Small intestine (tissue), 7 donors: ENCODE results near the gene PLSCR5. TPM values are rescaled to one million over a fixed set of nuclear protein-coding genes. Genes with fewer than 3 reads are reported as not detected.
A peak's percentile ranks its signal among the peaks of the same experiment; 100 is the strongest.

Source experiments
- DNase-seq, 2 donors: peaks; one replicate each; pipeline versions ENCODE4 v3.0.0 to v3.0.0-alpha.2; 2013
- FAIRE-seq: peaks from 2 replicates; lab custom pipeline; 2012; peaks lifted over from hg19 to GRCh38; lab: Jason Lieb, UNC
- H3K27ac ChIP-seq, 3 donors: one replicate each; pipeline ENCODE4 v1.5.1; 2013; ENCODE audit warnings: low read length in 2 of 3, mild to moderate bottlenecking in 2 of 3, control low read depth in 1 of 3, inconsistent platforms in 1 of 3, low read depth in 1 of 3, moderate library complexity in 1 of 3
- H3K27me3 ChIP-seq, 3 donors: one replicate each; pipeline ENCODE4 v1.6.1; 2013; ENCODE audit warnings: low read length in 3 of 3, inconsistent platforms in 1 of 3; ENCODE audit not compliant: control insufficient read depth in 3 of 3, insufficient read depth in 3 of 3
- H3K36me3 ChIP-seq, 3 donors: one replicate each; pipeline ENCODE4 v1.6.1; 2013; ENCODE audit warnings: low read length in 3 of 3, inconsistent platforms in 1 of 3, low read depth in 1 of 3, mild to moderate bottlenecking in 1 of 3, moderate library complexity in 1 of 3; ENCODE audit not compliant: control insufficient read depth in 3 of 3, insufficient read depth in 2 of 3
- H3K4me1 ChIP-seq, 3 donors: one replicate each; pipeline ENCODE4 v1.6.1; 2013; ENCODE audit warnings: low read length in 2 of 3, inconsistent platforms in 1 of 3, low read depth in 1 of 3, mild to moderate bottlenecking in 1 of 3, moderate library complexity in 1 of 3; ENCODE audit not compliant: control insufficient read depth in 3 of 3, insufficient read depth in 2 of 3
- H3K4me3 ChIP-seq, 3 donors: one replicate each; pipeline ENCODE4 v1.5.1; 2013; ENCODE audit warnings: low read length in 3 of 3, control low read depth in 1 of 3, inconsistent platforms in 1 of 3, low read depth in 1 of 3, mild to moderate bottlenecking in 1 of 3, moderate library complexity in 1 of 3
- H3K9me3 ChIP-seq, 2 donors: one replicate each; pipeline ENCODE4 v1.6.1; 2013; ENCODE audit warnings: low read depth in 1 of 2, low read length in 1 of 2; ENCODE audit not compliant: control insufficient read depth in 2 of 2, insufficient read depth in 1 of 2
- WGBS, 3 donors: extraction: QIAGEN DNeasy Blood & Tissue Kit; methylation state at CpG; one replicate each; pipeline ENCODE4 v1.1.7; 2013; 5-methylcytosine and 5-hydroxymethylcytosine counted together
- polyA plus RNA-seq, 4 donors: library from polyadenylated mRNA; stranded (reverse) in 3 of 4; unstranded in 1 of 4; fragments of 200-250 nt in 3 of 4; fragments of 120-200 nt in 1 of 4; gene quantifications; one replicate each; pipeline versions ENCODE4 v1.2.1 to v1.2.3, GENCODE V29; 2013
- donor health status: healthy with polysubstance abuse.
- donor health status: control.
- donor health status: control.
- donor health status: Bipolar disorder and iron deficiency.
- donor health status: healthy.

Gene PLSCR5
- polyA plus RNA-seq, 4 donors, result not detected

GRCh38 chr3:146636881-146637280 is 31.7 kb upstream of the PLSCR5 start:
- no peak for DNase-seq
- H3K27ac ChIP-seq, result no peak overlapping the region
- H3K36me3 ChIP-seq, result no peaks in the 10 kb centered on the region
- H3K27me3 ChIP-seq, result no peaks in the 10 kb centered on the region
- no peak for FAIRE-seq
- WGBS, 3 donors, result 85 to 91% (median 87%) methylated on average over 2 of the region's 2 CpGs
- H3K4me1 ChIP-seq, result no peaks in the 10 kb centered on the region
- H3K4me3 ChIP-seq, result no peak overlapping the region
- no peaks in the 10 kb centered on the region for H3K9me3 ChIP-seq

- H3K27me3 ChIP-seq, result no peaks in the 10 kb centered on the region
- FAIRE-seq (no peak), DNase-seq (no peak)
- no peak overlapping the region for H3K4me3 ChIP-seq
- WGBS, 3 donors, result 70 to 77% (median 74%) methylated on average over 3 of the region's 3 CpGs
- H3K36me3 ChIP-seq, result no peaks in the 10 kb centered on the region
- H3K9me3 ChIP-seq, result no peaks in the 10 kb centered on the region
- no peaks in the 10 kb centered on the region for H3K4me1 ChIP-seq
- H3K27ac ChIP-seq, result no peak overlapping the region
Observed at GRCh38 chr3:146634346-146634745, 29.2 kb upstream of the PLSCR5 start.

- H3K27ac ChIP-seq, result no peak overlapping the region
- DNase-seq (no peak), FAIRE-seq (no peak)
- no peak overlapping the region for H3K4me3 ChIP-seq
- no peaks in the 10 kb centered on the region for H3K36me3 ChIP-seq
- peaks cover 0 to 2% (median 0%) of the 10 kb centered on the region in 3 donors for H3K27me3 ChIP-seq
- H3K4me1 ChIP-seq, result no peaks in the 10 kb centered on the region
- no peaks in the 10 kb centered on the region for H3K9me3 ChIP-seq
Observed at GRCh38 chr3:146628671-146629070, 23.5 kb upstream of the PLSCR5 start.

- DNase-seq, result no peak
- FAIRE-seq, result no peak
- 75 to 88% (median 81%) methylated on average over 8 of the region's 8 CpGs for WGBS, 3 donors
Observed at GRCh38 chr3:146626403-146627122, 21.4 kb upstream of the PLSCR5 start.

GRCh38 chr3:146625186-146625775 is 20.1 kb upstream of the PLSCR5 start:
- peaks cover 0 to 2% (median 0%) of the 10 kb centered on the region in 3 donors for H3K27me3 ChIP-seq
- H3K36me3 ChIP-seq, result no peaks in the 10 kb centered on the region
- no peaks in the 10 kb centered on the region for H3K4me1 ChIP-seq
- no peak overlapping the region for H3K27ac ChIP-seq
- DNase-seq (peak; percentile 17 to 54), FAIRE-seq (peak; percentile 65)
- no peak overlapping the region for H3K4me3 ChIP-seq
- 38 to 58% (median 46%) methylated on average over 3 of the region's 3 CpGs for WGBS, 3 donors
- no peaks in the 10 kb centered on the region for H3K9me3 ChIP-seq

More at GRCh38 chr3:146626403-146627122, 21.4 kb upstream of the PLSCR5 start:
- no peaks in the 10 kb centered on the region for H3K4me1 ChIP-seq
- no peaks in the 10 kb centered on the region for H3K9me3 ChIP-seq
- H3K4me3 ChIP-seq, result no peak overlapping the region
- no peak overlapping the region for H3K27ac ChIP-seq
- H3K36me3 ChIP-seq, result no peaks in the 10 kb centered on the region
- peaks cover 0 to 2% (median 0%) of the 10 kb centered on the region in 3 donors for H3K27me3 ChIP-seq

GRCh38 chr3:146621723-146622122 is 16.6 kb upstream of the PLSCR5 start:
- FAIRE-seq (no peak), DNase-seq (no peak)
- Histone ChIP-seq H3K4me3 (no peak overlapping the region), H3K4me1 (no peaks in the 10 kb centered on the region), H3K9me3 (no peaks in the 10 kb centered on the region), H3K27me3 (no peaks in the 10 kb centered on the region), H3K36me3 (no peaks in the 10 kb centered on the region), H3K27ac (no peak overlapping the region)

GRCh38 chr3:146612015-146612414 is 6.9 kb upstream of the PLSCR5 start:
- H3K27ac ChIP-seq, result no peak overlapping the region
- H3K27me3 ChIP-seq, result no peaks in the 10 kb centered on the region
- DNase-seq, result no peak
- WGBS, 3 donors, result 73 to 78% (median 76%) methylated on average over 2 of the region's 2 CpGs
- H3K4me1 ChIP-seq, result no peaks in the 10 kb centered on the region
- no peaks in the 10 kb centered on the region for H3K36me3 ChIP-seq
- H3K4me3 ChIP-seq, result no peak overlapping the region
- no peak for FAIRE-seq
- no peaks in the 10 kb centered on the region for H3K9me3 ChIP-seq

- FAIRE-seq (no peak), DNase-seq (no peak)
- Histone ChIP-seq H3K27me3 (no peaks in the 10 kb centered on the region), H3K36me3 (no peaks in the 10 kb centered on the region), H3K4me3 (no peak overlapping the region), H3K9me3 (no peaks in the 10 kb centered on the region), H3K27ac (no peak overlapping the region), H3K4me1 (no peaks in the 10 kb centered on the region)
- WGBS, 3 donors, result 49 to 56% (median 50%) methylated on average over 3 of the region's 3 CpGs
Observed at GRCh38 chr3:146611096-146611495, 6.0 kb upstream of the PLSCR5 start.
